ENCODE measurements around the gene SPTBN4. TPM values are rescaled to one million over a fixed set of nuclear protein-coding genes. Genes with fewer than 3 reads are reported as not detected.

Gene SPTBN4
- total and polyA plus RNA-seq, 9 donors: 2.2 to 11.6 (median 6.2) TPM

DNA sequence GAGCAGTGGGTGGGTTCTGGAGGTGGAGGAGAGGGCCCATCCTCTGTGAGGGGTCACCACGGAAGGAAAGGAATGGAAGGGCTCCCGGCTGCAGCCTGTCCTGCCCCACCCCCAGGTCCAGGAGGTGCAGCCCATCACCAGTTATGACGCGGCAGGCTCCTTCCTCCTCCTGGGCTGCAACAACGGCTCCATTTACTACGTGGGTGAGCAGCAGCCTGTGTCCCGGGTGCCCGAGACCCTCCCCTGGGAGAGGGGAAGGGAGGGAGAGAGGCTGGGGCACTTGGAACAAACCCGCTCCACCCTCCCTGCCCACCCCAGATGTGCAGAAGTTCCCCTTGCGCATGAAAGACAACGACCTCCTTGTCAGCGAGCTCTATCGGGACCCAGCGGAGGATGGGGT, 116.5 kb downstream of the SPTBN4 start:
- Histone ChIP-seq H3K27me3 (no peaks in the 10 kb centered on the region), H3K4me3 (no peak overlapping the region), H3K36me3 (no peaks in the 10 kb centered on the region), H3K9me3 (no peaks in the 10 kb centered on the region), H3K4me1 (ENCODE audit: insufficient read depth) (no peaks in the 10 kb centered on the region), H3K27ac (no peak overlapping the region)
- TF ChIP-seq, protein P1, sequence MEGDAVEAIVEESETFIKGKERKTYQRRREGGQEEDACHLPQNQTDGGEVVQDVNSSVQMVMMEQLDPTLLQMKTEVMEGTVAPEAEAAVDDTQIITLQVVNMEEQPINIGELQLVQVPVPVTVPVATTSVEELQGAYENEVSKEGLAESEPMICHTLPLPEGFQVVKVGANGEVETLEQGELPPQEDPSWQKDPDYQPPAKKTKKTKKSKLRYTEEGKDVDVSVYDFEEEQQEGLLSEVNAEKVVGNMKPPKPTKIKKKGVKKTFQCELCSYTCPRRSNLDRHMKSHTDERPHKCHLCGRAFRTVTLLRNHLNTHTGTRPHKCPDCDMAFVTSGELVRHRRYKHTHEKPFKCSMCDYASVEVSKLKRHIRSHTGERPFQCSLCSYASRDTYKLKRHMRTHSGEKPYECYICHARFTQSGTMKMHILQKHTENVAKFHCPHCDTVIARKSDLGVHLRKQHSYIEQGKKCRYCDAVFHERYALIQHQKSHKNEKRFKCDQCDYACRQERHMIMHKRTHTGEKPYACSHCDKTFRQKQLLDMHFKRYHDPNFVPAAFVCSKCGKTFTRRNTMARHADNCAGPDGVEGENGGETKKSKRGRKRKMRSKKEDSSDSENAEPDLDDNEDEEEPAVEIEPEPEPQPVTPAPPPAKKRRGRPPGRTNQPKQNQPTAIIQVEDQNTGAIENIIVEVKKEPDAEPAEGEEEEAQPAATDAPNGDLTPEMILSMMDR (IDR thresholded peaks at IDR 0.05): no peak
- TF ChIP-seq POLR2A (IDR thresholded peaks at IDR 0.05): no peak
- TF ChIP-seq EP300 (IDR thresholded peaks at IDR 0.05): no peak
- WGBS, 3 donors: 79 to 85% (median 83%) methylated on average over 14 of the region's 14 CpGs
- intact Hi-C loops (cut with DNase I): no loop called here
- no peak for DNase-seq

DNA sequence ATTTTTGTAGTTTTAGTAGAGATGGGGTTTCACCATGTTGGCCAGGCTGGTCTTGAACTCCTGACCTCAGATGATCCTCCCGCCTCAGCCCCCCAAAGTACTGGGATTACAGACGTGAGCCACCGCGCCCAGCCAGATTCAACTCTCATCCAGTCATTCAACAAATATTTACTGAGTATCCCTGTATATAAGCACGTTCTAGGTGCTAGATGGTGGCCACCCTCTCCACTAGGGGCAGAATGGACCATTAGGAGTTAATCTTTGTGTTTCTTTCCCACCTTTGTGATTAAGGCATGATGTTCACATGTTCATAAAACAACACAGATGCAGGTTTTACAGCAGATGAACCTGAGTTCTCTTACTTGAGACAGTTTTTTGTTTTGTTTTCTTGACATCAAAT, 117.2 kb downstream of the SPTBN4 start:
- no peaks in the 10 kb centered on the region for H3K36me3 ChIP-seq
- WGBS, 3 donors: 88 to 89% (median 88%) methylated on average over 5 of the region's 5 CpGs

GRCh38 chr19:40585241-40585981, 118.6 kb downstream of the SPTBN4 start:
- H3K4me3 ChIP-seq: no peak overlapping the region
- H3K27me3 ChIP-seq: no peaks in the 10 kb centered on the region
- no peaks in the 10 kb centered on the region for H3K4me1 ChIP-seq (ENCODE audit: insufficient read depth)
- intact Hi-C loops (cut with DNase I): no loop called here
- no peak overlapping the region for H3K27ac ChIP-seq
- DNase-seq: no peak
- 93 to 95% (median 94%) methylated on average over 11 of the region's 11 CpGs for WGBS, 3 donors
- H3K9me3 ChIP-seq: no peaks in the 10 kb centered on the region
- TF ChIP-seq, protein P1 (IDR thresholded peaks at IDR 0.05): no peak
- no peak for TF ChIP-seq EP300 (IDR thresholded peaks at IDR 0.05)
- TF ChIP-seq POLR2A (IDR thresholded peaks at IDR 0.05): no peak
- no peaks in the 10 kb centered on the region for H3K36me3 ChIP-seq

More for the DNA sequence above, 117.2 kb downstream of the SPTBN4 start:
- Histone ChIP-seq H3K27me3 (no peaks in the 10 kb centered on the region), H3K27ac (no peak overlapping the region), H3K4me1 (ENCODE audit: insufficient read depth) (no peaks in the 10 kb centered on the region), H3K4me3 (no peak overlapping the region), H3K9me3 (no peaks in the 10 kb centered on the region)
- TF ChIP-seq, protein P1 (IDR thresholded peaks at IDR 0.05): no peak
- TF ChIP-seq POLR2A (IDR thresholded peaks at IDR 0.05): no peak
- TF ChIP-seq EP300 (IDR thresholded peaks at IDR 0.05): no peak
- no peak for DNase-seq
- intact Hi-C loops (cut with DNase I): no loop called here

DNA sequence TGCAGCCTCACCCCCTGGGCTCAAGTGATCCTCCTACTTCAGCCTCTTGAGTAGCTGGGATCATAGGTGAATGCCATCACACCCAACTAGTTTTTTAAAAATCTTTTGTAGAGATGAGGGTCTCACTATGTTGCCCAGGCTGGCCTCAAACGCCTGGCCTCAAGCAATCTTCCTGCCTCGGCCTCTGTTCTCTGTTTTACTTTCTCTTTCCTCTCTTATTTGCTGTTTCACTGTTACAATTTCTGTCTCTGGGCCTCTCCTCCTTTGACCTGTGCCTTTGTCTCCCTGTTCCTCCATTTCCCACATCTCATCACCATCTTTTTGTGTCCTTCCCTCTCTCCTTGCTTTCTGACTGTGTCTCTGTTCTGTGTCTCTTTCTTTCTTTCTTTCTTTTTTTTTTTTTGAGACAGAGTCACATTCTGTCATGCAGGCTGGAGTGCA, 119.2 kb downstream of the SPTBN4 start:
- Histone ChIP-seq H3K4me1 (ENCODE audit: insufficient read depth) (no peaks in the 10 kb centered on the region), H3K27ac (no peak overlapping the region), H3K27me3 (no peaks in the 10 kb centered on the region), H3K4me3 (no peak overlapping the region), H3K36me3 (no peaks in the 10 kb centered on the region), H3K9me3 (no peaks in the 10 kb centered on the region)
- intact Hi-C loops (cut with DNase I): no loop called here
- 84 to 96% (median 89%) methylated on average over 2 of the region's 2 CpGs for WGBS, 3 donors
- DNase-seq: no peak
- TF ChIP-seq, protein P1 (IDR thresholded peaks at IDR 0.05): no peak
- TF ChIP-seq POLR2A (IDR thresholded peaks at IDR 0.05) (no peak), EP300 (IDR thresholded peaks at IDR 0.05) (no peak)

All from ovary (tissue), 9 donors.